HG02610 (cell line): ENCODE data around the gene COL5A1.
"Not testable (repeated sequence)": the region's sequence is repeated elsewhere in the genome, so short reads cannot be mapped to it uniquely, and the experiment has no call there.

Experiments used
- ATAC-seq: cut with Tn5 transposase; IDR thresholded peaks from one replicate; pipeline ENCODE4 v1.9.1; 2021; ENCODE audit warnings: mild to moderate bottlenecking, moderate library complexity; ENCODE audit not compliant: unreplicated experiment

Gene COL5A1

DNA sequence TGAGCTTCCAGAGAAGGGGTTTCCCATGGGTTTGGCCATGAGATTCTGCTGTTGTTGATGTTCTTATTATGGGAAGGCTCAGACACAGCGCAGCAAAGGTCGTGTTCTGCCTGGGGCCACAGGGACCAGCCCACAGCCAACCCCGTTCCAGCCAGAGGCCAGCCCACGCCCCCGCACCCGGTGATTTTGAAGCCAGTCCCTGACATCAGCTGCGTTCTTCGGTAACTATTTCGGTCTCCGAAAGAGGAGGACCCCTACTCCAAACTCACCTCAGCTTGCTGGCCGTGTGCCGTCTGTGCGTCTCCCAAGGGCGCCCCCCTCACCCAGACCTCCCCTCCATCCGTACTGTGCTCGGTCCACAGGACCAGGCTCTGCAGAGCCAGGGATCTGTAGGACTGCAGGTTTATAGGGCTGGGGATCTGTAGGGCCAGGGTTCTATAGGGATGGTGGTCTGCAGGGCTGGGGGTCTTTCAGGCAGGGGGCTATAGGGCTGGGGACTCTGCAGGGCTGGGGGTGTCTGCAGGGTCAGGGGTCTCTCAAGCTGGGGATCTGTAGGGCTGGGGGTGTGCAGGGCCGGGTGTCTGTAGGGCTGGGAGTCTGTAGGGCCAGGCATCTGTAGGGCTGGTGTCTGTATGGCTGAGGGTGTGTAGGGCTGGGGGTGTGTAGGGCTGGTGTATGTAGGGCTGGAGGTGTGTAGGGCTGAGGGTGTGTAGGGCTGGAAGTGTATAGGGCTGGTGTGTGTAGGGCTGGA is 11.8 kb downstream of the COL5A1 start:
- no peak for ATAC-seq

DNA sequence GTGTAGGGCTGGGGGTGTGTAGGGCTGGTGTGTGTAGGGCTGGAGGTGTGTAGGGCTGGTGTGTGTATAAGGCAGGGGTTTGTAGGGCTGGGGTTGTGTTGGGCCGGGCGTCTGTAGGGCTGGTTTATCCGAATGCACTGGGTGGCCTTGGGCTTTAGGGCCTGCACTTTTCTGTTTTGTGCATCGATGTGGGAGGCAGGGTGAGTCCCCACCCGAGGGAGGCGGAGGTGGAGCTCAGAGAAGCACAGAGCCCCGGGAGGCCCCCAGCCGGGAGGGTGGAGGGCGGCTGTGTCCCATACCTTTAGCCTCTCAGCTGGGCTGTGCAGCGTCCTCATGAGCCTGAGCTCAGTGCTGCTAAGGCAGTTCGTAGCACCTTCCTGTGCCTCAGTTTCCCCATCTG is 13.5 kb downstream of the COL5A1 start:
- no peak for ATAC-seq

DNA sequence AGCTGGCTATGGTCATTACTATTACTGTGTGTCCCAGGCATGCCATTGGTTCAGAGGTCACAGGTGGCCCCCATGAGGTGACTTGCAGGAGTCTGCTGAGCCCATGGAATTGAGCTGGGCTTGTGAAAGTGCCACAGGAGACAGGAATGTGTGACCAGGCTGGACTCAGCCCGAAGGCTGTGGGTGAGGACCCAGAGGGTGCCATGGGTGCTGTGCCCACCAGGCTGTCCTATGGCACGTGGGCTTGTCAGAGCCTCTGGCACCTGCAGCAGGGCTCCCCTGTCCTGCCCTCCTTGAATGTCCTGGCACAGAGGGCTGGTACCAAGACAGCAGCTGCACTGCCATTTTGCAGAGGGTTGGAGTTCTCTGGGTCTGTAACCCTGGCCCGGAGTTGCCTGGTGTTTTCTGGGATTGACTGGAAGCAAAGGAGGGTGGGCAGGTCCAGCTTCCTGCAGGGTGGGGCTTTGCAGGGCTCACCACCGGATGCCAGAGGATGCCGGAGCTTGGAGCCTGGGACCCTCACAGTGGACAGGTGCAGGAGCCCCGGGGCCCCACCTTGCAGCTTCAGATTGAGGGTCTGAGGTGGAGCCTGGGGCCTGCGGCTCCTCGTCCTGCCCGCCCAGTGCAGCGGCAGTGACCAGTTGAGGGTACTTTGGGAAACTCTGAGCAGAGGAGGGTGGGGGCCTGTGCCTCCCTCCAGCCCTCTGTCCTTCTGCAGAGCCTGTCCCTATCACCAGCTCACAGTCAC is 14.2 kb downstream of the COL5A1 start:
- no peak for ATAC-seq

DNA sequence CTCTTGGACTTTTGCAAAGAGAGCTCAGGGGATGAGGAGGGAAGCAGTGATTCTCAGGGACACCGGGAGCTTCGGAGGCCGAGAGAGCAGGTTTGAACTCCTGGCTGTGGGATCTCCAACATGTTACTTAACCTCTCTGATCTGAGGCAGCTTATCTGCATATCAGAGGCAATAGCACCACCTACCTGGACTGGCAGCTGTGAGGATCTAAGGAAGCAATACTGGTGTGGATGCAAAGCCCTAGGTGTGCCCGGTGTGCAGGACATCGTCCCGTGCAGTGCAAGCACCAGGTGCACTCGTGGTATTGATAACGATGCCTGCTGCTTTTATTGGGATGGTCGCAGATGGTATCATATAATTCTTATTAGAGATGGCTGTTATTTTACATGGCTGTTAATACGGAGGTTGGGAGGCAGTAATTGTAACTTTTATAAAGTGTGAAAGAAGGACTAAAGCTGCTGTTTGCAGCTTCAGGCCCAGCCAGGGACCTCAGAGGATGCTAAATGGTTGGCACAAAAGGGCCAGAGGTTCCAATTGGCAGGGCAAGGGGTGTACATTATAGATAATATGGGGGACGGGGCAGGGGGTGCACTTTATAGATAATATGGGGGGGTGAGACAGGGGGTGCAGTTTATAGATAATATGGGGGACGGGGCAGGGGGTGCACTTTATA is 14.9 kb downstream of the COL5A1 start:
- ATAC-seq: no peak

DNA sequence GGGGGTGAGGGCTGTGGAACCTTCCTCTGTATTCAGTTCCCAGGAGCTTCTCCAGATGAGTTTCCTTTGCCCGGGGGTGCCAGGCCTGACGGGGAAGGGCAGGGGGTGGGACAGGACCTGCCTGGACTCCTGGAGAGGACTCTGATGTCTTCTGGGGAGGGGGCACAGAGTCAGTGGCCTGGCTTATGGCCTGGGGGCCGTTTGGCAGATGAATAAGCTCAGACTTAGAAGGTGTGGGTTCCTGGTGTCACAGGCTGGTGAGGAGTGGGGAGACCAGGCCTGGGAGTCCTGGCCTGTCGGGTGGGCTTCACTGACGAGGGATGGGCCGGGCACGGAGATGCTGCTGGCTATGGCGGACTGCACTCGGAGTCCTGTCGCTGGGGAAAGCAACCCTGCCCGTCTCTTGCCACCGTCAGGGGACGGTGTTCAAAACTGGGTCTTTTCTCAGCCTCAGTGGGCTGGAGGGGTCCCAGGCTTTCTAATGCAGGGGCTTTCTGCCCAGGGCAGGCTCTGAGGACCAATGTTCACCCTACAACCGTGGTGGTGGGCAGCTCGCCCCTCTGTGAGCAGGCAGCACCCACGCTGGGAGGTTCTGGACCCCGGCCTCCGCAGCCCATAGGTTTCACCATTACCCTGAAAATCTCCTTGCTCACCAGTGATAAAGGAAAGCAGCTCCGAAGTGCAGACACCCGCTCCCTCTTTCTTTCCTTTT is 16.2 kb downstream of the COL5A1 start:
- no peak for ATAC-seq

DNA sequence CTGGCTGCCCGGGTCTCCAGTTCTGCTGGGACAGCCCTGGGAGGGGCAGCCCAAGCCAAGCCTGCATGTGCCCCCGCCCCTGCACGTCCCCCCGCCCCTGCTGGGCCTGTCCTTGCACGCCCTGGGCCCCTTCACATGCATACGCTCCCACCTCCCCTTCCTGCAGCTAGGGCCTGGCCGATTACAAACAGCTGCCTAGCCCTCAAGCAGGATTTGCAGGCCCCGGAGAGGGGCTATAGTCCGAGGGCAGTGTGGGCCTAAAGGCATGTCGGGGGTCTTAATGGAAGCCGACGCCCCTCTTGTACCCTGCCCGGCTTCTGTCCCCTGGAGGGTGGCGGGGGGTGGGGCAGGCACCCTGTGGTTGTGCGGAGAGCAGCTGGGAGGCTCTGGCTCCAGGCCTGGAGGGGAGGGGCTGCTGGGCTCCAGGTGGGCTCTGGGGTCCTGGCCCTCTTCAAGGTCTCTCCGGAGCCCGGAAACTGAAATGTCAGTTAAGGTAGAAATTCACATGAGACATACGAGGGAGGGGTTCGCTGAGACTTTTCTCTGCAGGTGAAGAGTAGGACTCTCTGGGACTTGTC is 16.9 kb downstream of the COL5A1 start:
- ATAC-seq: no peak

DNA sequence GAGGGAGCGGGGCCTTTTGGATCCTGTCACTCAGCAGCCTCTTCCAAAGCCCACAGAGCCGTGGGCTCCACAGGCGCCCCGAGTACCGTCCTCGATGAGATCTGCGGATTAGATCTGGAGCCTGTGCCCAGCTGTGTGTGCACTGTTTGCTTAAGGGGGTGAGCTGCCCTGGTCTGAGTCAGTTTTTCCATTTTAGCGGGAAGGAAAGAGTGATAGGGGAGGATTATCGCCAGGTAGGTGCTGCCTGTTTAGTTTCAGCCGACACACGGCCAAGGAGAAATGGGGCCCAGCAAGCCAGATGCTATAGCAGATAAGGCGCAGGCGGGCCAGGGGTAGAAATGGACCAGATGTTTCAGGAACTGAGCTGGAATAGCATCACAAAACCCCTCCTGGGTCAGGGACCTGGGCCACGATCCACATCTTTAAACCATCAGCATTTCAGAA is 18.1 kb downstream of the COL5A1 start:
- ATAC-seq: no peak

DNA sequence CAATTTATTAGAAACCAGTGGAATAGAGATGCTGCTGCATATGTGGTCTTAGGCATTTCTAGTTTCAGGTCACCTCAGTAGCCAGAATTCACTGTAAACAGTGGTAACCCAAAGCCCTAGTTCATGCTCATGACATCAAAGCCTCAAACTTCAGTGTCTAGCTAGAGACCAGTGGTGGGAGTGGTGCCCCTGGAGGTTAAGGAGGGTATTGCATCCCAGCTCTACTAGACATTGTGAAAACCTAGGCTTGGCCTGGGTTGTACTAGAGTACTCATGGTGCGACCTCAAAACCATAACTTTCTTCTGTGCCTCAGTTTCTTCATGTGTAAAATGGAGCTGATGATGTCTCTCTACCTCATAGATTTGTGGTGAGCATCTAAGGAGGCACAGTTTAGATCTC is 18.8 kb downstream of the COL5A1 start:
- no peak for ATAC-seq

DNA sequence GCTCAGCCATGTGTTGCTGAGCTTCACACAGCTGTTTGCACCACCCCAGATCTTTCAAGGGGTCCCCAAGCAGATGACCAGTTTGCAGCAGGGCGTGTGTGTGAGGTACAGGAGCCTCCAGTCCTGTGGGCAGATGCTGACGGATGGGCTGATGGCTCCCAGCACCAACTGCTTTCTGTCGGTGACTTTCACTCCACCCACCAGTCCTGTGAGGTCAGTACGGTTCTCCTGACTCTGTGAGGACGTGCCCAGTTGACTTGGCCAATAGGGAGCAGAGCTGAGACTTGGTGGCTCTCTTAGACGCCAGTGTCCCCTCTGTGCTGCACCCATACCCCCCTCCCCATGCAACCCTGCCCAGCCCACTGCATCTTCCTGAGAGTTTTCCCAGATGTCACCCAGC is 19.7 kb downstream of the COL5A1 start:
- no peak for ATAC-seq

DNA sequence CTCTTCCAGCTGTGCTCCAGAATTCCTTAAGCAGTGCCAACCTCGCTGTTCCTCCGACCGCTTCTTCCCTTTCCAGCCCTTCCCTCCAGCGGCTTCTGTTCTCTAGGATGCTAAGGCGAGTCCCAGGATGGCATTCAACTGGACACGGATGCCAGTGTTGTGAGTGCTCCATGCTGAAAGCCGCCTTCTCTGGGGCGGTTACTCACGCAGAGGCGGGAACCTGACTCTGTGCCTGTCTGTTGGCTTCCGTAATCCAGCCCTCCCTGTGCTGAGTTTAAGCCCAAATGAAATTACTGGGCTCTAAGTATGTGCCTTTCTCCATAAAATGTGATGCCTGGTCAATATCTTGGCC is 20.2 kb downstream of the COL5A1 start:
- no peak for ATAC-seq

DNA sequence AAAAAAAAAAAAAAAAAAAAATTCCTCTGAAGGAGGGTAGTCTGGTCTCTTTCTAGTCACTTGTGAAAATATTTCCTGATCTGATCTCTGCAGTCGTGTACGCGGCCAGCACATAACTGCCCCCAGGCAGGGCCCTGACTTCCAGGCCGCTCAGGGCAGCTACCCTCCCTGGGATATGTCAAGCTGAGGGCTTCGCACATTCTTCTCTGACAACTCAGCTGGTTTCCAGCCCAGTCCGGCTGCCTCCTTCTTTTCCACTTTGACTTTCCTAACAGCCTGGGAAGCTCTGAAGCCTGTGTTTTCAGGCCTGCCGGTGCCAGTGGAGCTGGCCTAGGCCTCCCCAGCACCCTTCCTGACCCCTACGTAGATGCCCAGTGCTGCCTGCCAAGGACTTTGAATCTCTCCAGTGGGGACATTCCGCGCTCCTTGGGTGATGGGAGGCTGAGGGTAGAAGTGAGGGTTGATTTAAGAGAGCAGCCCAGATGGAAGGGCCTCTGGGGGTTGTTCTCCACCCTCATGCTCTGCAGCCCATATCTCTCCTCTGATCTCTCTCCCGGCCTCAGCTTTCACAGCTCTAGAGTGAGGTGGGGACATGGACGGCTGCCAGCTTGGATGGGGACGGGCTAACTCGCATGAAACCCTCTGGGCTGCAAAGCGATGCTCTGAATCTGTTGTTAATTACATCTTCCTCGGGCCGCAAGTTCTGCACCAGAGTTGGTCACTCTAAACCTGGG is 20.7 kb downstream of the COL5A1 start:
- no peak for ATAC-seq

DNA sequence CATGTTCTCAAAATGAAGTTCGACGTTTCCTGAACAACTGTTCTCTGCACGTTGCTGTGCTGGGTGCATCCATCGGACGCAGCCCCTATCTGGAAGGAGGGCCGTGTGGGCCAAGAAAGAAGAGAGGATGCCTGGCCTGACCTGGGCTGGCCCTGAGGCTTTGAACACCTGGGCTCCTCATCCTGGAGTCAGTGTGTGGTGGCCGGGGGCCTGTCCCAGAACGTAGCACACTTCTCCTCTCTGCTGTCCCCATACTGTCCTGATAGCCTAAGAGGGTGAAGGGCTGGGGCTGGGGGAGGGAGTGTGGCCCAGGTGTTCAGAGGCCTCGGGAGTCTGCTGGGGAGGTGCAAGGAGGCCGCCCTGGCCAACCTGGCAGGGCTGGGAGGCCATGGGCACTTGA is 21.5 kb downstream of the COL5A1 start:
- no peak for ATAC-seq

DNA sequence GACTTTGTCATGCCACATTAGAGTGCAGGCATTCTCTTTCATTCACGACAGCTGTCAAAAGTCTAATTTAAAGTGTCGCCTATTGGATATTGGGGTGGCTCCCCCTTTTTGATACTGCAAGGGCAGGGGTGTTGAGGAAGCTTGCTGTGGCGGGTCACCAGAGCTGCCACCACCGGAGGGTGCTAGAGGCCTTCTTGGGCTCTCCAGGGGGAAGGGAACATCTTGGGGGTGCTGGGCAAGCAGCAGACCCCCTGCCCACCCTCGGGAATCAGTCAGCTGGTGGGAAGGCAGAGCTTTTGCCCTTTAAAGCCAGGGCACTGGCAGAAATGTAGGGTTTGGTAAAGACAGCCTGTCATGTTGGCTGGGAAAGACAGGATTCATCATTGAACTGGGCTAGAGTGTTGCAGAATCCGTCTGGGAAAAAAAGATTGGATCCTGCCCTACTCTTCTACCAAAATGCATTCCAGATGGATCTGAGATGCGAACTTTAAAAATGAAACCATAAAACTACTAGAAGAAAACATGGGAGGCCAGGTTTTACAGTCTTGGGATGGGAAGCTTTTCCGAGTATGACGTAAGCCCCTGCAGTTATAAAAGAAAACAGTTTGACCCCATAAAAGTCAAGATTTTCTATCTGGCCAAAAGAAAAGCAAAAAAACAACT is 22.3 kb downstream of the COL5A1 start:
- ATAC-seq: no peak

DNA sequence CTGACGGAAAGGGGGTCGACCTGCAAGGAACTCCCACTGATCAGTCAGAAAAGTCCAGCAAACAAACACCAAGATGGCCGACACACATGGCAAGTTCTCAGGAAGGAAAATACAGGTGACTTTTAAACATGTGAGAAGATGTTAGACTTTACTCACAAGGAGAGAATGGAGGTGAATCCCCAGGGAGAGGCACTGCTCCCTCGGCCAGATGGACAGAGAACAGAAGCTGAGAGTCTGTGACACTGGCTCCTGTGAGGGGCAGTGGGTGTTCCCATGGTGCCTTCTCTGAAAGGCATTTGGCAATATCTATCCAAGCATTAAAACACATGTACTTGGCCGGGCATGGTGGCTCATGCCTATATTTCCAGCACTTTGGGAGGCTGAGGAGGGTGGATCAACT is 22.8 kb downstream of the COL5A1 start:
- ATAC-seq: no peak

DNA sequence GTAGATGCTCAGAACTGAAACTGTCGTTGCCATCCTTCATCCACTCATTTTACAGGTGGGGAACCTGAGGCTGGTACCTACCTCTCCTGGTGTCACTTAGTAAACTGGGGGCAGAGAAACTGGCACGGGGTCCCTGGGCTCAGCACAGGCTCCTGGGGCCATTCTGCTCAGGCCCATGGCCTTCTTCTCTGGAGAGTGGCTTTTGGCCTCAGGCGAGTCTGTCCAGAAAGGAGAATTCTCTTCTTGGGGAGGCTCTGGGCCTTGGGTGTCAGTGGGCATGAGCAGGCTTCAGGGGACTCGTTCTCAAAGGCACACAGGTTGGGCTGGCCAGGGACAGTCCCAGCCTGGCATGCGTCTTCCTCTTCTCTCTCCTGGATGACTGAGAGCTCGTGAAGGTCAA is 24.6 kb downstream of the COL5A1 start:
- no peak for ATAC-seq

DNA sequence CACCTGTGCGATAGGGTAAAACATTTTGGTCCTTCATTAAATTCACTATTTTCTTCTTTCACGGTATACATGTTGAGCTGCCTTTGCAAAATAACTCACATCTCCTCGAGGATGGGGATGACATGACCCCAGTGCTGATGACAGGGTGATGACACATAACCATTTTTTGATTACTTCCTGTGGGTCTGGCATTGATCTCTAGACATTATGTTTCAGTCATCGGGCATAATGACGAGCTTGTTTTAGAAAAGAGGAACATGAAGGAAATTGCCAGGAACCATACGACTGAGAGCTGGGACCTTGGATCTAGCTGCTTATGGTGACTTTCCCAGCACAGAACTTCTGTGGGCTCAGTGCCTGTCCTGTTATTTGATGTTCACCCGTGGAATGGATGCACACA is 25.2 kb downstream of the COL5A1 start:
- no peak for ATAC-seq

DNA sequence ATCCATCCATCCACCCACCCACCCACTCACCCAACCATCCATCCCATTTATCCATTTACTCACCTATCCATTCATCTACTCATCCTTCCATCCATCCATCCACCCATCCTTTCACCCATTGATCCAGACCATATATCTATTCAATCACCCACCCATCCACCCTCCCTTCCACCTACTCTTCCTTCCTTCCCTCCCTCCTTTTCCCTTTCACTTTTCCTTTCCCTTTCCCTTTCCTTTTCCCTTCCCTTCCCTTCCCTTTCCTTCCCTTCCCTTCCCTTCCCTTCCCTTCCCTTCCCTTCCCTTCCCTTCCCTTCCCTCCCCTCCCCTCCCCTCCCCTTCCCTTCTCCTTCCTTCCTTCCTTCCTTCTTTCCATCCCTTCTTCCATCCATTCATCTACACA is 27.4 kb downstream of the COL5A1 start:
- ATAC-seq: not testable (repeated sequence)

DNA sequence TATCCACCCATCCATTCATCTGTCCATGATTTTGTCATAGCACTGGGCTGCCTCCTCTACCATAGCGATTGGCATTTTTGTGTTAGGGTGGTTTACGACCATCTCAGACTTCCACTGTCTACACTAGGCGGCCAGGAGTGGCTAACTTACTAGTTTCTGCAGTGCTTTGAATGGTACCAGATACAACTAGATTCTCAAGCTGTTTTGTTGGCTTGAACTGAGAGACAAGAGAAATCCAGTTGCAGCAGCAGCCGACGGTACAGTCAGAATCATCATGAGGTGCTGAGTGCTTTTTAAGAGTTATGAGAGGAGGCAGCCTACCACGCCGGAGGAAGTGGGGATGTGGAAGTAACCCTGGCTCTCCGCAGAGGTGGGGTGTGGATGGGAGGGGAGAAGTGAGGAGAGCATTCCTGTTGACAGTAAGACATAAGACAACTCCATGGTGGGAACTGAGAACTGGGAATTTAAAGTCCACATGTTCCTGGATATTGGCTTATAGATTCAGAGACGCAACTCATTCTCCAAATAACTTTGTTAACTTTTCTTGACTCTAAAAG is 27.9 kb downstream of the COL5A1 start:
- ATAC-seq: no peak

DNA sequence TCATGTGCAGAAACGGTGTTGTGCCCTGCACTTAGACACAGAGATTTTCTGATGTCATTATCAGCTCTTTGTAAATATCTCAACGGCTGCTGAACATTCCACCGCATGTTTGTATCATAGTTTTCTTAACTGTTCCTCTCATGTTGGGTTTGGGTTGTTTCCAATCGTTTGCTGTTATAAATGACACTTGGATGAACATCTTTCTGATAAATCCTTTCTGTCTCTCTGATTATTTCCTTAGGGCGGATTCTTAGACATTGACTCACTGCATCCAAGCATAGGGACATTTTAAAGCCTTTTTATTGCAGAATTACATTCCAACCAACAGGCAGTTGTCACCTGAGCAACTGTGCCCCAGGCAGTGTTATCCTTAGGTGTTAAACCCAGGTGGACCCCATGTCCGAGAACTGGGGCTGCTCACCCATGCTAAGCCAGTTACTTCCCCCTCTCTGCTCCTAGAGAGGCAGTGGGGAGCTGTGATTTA is 28.5 kb downstream of the COL5A1 start:
- ATAC-seq: no peak
